Ovary (tissue), 9 donors: ENCODE results near the gene AP2M1. TPM values are rescaled to one million over a fixed set of nuclear protein-coding genes. Genes with fewer than 3 reads are reported as not detected.
A peak's percentile ranks its signal among the peaks of the same experiment; 100 is the strongest.

Experiments
- DNase-seq, 5 donors: peaks; one replicate each; pipeline ENCODE4 v3.0.0-alpha.2; 2019 to 2020
- H3K27ac ChIP-seq, 2 donors: fragments of 200-600 bp; one replicate each; pipeline versions ENCODE4 v1.5.1 to v1.8.0; 2019 to 2022
- H3K27me3 ChIP-seq: fragments of 200-600 bp; one replicate; pipeline ENCODE4 v1.8.0; 2022
- H3K36me3 ChIP-seq: fragments of 200-600 bp; sonication (generic); one replicate; pipeline ENCODE4 v1.5.1; 2019
- H3K4me1 ChIP-seq: one replicate; pipeline ENCODE4 v1.8.1; 2013; ENCODE audit warnings: mild to moderate bottlenecking, moderate library complexity; ENCODE audit not compliant: insufficient read depth
- H3K4me3 ChIP-seq: fragments of 200-600 bp; sonication (generic); one replicate; pipeline ENCODE4 v1.5.1; 2017
- H3K9me3 ChIP-seq, 2 donors: fragments of 200-600 bp in 1 of 2; sonication (generic) in 1 of 2; one replicate each; pipeline versions ENCODE4 v1.5.1 to v1.8.1; 2013 to 2019; ENCODE audit warnings: mild to moderate bottlenecking in 1 of 2, moderate library complexity in 1 of 2
- CTCF ChIP-seq, 3 donors: fragments of 450-650 bp in 2 of 3; fragments of 200-600 bp in 1 of 3; IDR thresholded peaks; one replicate each; pipeline versions ENCODE4 v1.5.1 to v1.8.0; 2016 to 2022; ENCODE audit warnings: antibody characterized with exemption in 3 of 3, mild to moderate bottlenecking in 1 of 3
- EP300 ChIP-seq: sonication (generic); formaldehyde crosslinking; IDR thresholded peaks from one replicate; pipeline ENCODE4 v1.6.1; 2017; ENCODE audit warnings: antibody characterized with exemption
- POLR2A ChIP-seq: fragments of 450-650 bp; IDR thresholded peaks from one replicate; pipeline ENCODE4 v1.6.1; 2017; ENCODE audit warnings: antibody characterized with exemption, mild to moderate bottlenecking, moderate library complexity
- WGBS, 3 donors: extraction: QIAGEN DNeasy Blood & Tissue Kit in 1 of 3; methylation state at CpG; one replicate each; pipeline versions ENCODE4 v1.1.5 to v1.1.7; 2013 to 2017; 5-methylcytosine and 5-hydroxymethylcytosine counted together
- intact Hi-C, 4 donors: fragments of 100-400 bp; cut with DNase I; formaldehyde crosslinking; loops; one replicate each; pipeline versions ENCODE4 v1.11.0 to v1.15.1; 2022 to 2023
- polyA plus RNA-seq, 2 donors: library from polyadenylated mRNA; stranded (reverse); fragments of 200-250 nt in 1 of 2; fragments of 350-450 nt in 1 of 2; fragmentation: Illumina TruSeq in 1 of 2; extraction: RNeasy Lipid Tissue Mini Kit (QIAGEN cat#74804) in 1 of 2; gene quantifications; one replicate each; pipeline ENCODE4 v1.2.3, GENCODE V29; 2013 to 2014
- total RNA-seq, 7 donors: library from RNA; depleted of rRNA in 2 of 7; stranded (reverse); fragments of >200 nt in 2 of 7; fragmentation: NEBNext Ultra II Directional in 3 of 7; extraction: Animal tissue kit (Norgen Biotek cat#: 25700) in 3 of 7; gene quantifications; one replicate each; pipeline versions ENCODE4 v1.1.0 to v1.2.4, GENCODE V29; 2016 to 2023
- donor health status: DM: no; HTN: no; CAD: no; lungs with moderate emphysema.
- donor health status: DM: no; HTN: no; CAD: no.
- donor health status: Bipolar disorder and iron deficiency.
- donor health status: DM: yes; HTN: yes; CAD: no.
- donor health status: DM: no; HTN: no; CAD: no.
- donor health status: DM: yes; HTN: yes; CAD: no.

The AP2M1 gene
- total and polyA plus RNA-seq, 9 donors, result 107 to 371 (median 252) TPM

DNA sequence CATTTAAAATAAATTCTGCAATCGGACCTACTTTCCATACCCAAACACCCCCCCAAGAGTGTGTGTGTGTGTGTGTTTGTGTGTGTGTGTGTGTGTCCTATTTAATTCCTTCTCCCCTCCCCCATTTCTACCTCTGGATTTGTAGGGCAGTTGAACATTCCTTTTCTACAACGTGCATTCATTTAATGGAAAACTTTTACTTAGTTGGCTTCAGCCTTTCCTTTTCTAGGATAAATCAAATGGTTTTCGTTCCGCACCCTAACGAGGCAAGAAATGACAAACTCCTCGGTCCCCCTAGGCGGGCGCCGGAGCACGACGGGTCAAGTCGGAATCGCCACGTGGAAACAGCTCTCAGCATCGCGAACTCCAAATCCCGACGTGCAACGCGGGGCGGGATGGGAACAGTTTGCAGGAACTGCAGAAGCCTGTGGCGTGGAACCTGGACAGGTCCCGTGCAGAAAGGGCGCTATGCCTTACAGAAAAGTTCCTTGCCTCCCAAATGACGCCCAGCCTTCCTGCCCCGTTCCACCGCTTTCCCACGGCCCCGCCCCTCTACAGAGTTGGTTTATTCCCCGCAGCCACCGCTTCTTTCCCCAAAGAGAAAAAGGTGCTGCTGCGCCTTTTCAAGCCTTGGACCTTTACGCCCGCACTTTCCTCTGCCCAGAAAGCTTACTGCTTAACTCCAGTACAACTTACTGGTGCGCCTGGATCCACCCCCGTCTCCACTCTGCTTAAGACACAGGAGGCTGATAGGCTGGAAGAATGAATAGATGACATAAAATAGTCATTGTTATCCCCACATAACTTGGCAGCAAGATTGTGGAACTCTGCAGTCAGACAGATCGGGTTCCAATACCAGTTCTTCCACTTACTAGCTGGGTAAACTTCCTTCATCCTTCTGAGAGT is 40.6 kb upstream of the AP2M1 start:
- intact Hi-C loops, result loop anchor here in 1 of 4 donors (10.0 kb wide), 1 partner anchor 111 kb away; the partner anchor contains the start of genes ALG3 and EEF1AKMT4

DNA sequence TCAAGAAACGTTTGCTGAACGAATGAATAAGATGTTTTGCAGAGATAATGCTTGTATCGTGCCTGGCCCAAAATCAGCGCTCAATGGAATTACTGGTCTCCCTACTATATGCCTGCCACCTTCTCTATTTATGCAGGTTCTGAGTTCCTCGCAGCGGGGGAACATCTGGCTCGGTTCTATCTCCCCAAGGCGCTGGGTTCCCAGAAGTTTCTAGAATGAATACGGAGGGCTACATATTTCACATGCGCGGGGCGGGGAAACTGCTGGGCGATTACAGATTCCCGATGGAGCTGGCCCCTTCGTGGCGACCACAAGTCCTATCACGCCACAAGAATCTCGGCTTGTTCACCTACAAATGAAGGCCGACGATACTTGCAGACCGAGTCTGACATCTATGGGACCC is 39.9 kb upstream of the AP2M1 start:
- Histone ChIP-seq H3K27ac (peak overlapping the region; percentile 80 to 88), H3K4me3 (peak overlapping the region; percentile 60), H3K9me3 (no peaks in the 10 kb centered on the region), H3K36me3 (no peaks in the 10 kb centered on the region), H3K4me1 (no peaks in the 10 kb centered on the region), H3K27me3 (no peaks in the 10 kb centered on the region)
- TF ChIP-seq EP300, result no peak
- no peak for TF ChIP-seq POLR2A
- TF ChIP-seq CTCF (IDR thresholded peaks at IDR 0.05), result no peak
- no peak for DNase-seq
- intact Hi-C loops, result loop anchor here in 1 of 4 donors (10.0 kb wide), 1 partner anchor 110 kb away; the partner anchor contains the start of genes ALG3 and EEF1AKMT4
- 0 to 1% (median 0%) methylated on average over 21 of the region's 21 CpGs for WGBS, 3 donors

More for the DNA sequence above, 40.6 kb upstream of the AP2M1 start:
- Histone ChIP-seq H3K4me1 (no peaks in the 10 kb centered on the region), H3K27me3 (no peaks in the 10 kb centered on the region), H3K27ac (peak overlapping the region; percentile 80 to 88), H3K36me3 (no peaks in the 10 kb centered on the region), H3K4me3 (peak overlapping the region; percentile 60), H3K9me3 (no peaks in the 10 kb centered on the region)
- TF ChIP-seq POLR2A, result peak; percentile 2
- TF ChIP-seq EP300, result no peak
- 1% methylated on average over 37 of the region's 37 CpGs for WGBS, 3 donors
- DNase-seq, result peak; percentile 76 to 85 (median 81)

DNA sequence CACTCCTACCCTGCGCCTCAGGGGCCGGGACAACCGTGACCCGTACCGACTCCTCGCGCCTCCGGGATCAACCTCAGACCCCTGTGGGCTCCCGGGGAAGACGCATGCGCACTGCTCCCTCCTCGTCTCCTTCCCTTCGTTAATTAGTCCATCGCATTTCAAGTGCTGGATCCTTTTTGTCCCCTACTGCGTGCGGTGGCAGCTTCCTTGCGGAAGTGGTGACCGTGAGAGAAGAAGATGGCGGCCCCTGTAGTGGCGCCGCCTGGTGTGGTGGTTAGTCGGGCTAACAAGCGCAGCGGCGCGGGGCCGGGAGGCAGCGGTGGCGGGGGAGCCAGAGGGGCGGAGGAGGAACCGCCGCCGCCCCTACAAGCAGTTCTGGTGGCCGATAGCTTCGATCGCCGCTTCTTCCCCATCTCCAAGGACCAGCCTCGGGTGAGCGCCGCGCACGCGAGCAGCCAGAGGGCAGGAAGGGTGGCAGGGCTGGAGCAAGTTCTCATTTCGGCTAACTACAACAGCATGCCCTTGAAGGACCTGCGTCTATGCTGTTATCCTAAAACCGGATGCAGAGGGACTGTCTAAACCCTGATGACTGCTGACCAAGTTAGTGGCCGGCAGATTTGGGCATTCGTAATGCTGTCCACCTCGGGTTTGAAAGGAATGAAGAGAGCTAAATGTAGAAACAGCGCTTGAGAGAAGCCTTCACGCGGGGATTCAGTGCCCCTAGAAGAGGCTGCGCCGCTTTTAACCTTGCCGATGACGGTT is 39.3 kb upstream of the AP2M1 start, which contains the start of gene EIF2B5:
Gene EIF2B5 (plus strand): TSS at position 210 of the 762 bp plus-strand sequence. CDS start 28 bp downstream, at position 238.
- peak; percentile 86 to 91 (median 87) for DNase-seq
- Histone ChIP-seq H3K9me3 (no peaks in the 10 kb centered on the region), H3K27me3 (no peaks in the 10 kb centered on the region), H3K4me3 (peak within 1 kb of the TSS; percentile 60), H3K36me3 (no peaks in the 10 kb centered on the region), H3K4me1 (no peaks in the 10 kb centered on the region), H3K27ac (peak within 1 kb of the TSS; percentile 80 to 88)
- intact Hi-C loops, result loop anchor here in 1 of 4 donors (10.0 kb wide), 1 partner anchor 109 kb away; the partner anchor contains the start of genes ALG3 and EEF1AKMT4
- WGBS, 3 donors, result 0 to 1% (median 0%) methylated on average over 53 to 56 of the region's 56 CpGs
- TF ChIP-seq EP300, result no peak
- TF ChIP-seq POLR2A, result peak; percentile 52
- TF ChIP-seq CTCF (IDR thresholded peaks at IDR 0.05), result peak in 1 of 3 donors; percentile 33

DNA sequence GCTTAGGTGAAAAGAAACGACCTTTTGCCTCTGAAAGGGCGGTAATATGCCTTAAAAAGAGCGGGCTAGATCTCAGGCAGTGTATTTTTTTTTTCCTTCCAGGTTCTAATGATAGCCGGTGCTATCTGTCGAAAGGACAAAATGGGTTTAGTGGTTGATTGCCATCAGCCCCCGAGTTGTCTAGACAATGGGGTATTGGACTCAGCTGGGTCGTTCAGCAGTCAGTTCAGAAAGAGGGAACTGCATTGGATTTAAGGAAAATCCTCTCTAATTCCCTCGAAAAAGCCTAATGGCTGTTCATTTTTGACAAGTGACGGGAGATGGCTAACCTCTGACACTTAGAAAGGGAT is 38.8 kb upstream of the AP2M1 start:
- DNase-seq, result no peak
- WGBS, 3 donors, result 4 to 6% (median 6%) methylated on average over 9 of the region's 9 CpGs
- TF ChIP-seq EP300, result no peak
- Histone ChIP-seq H3K27ac (peak overlapping the region; percentile 80 to 88), H3K9me3 (no peaks in the 10 kb centered on the region), H3K27me3 (no peaks in the 10 kb centered on the region), H3K4me3 (peak overlapping the region; percentile 60), H3K4me1 (no peaks in the 10 kb centered on the region), H3K36me3 (no peaks in the 10 kb centered on the region)
- intact Hi-C loops, result loop anchor here in 1 of 4 donors (10.0 kb wide), 1 partner anchor 109 kb away; the partner anchor contains the start of genes ALG3 and EEF1AKMT4

DNA sequence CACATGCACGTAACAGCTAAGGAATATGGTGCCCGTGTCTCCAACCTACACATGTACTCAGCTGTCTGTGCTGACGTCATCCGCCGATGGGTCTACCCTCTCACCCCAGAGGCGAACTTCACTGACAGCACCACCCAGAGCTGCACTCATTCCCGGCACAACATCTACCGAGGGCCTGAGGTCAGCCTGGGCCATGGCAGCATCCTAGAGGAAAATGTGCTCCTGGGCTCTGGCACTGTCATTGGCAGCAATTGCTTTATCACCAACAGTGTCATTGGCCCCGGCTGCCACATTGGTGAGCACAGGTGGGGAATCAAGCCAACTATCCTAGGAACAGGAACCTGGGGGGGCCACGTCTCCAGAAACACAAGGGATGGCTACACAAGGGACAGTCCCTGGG is 34.2 kb upstream of the AP2M1 start:
- Histone ChIP-seq H3K27ac (no peak overlapping the region), H3K4me1 (no peaks in the 10 kb centered on the region), H3K9me3 (no peaks in the 10 kb centered on the region), H3K4me3 (no peak overlapping the region), H3K36me3 (no peaks in the 10 kb centered on the region), H3K27me3 (no peaks in the 10 kb centered on the region)
- 82 to 90% (median 85%) methylated on average over 10 of the region's 10 CpGs for WGBS, 3 donors
- intact Hi-C loops, result loop anchor here in 2 of 4 donors (5.0 to 10.0 kb wide), 2 partner anchors 102 to 104 kb away; partner anchors contain the start of genes ALG3 (in 1 of the 2) and EEF1AKMT4 (in 1 of the 2)
- no peak for DNase-seq
- no peak for TF ChIP-seq POLR2A
- no peak for TF ChIP-seq CTCF (IDR thresholded peaks at IDR 0.05)
- TF ChIP-seq EP300, result no peak
